ENCODE measurements around the gene CFDP1.

Gene CFDP1

DNA sequence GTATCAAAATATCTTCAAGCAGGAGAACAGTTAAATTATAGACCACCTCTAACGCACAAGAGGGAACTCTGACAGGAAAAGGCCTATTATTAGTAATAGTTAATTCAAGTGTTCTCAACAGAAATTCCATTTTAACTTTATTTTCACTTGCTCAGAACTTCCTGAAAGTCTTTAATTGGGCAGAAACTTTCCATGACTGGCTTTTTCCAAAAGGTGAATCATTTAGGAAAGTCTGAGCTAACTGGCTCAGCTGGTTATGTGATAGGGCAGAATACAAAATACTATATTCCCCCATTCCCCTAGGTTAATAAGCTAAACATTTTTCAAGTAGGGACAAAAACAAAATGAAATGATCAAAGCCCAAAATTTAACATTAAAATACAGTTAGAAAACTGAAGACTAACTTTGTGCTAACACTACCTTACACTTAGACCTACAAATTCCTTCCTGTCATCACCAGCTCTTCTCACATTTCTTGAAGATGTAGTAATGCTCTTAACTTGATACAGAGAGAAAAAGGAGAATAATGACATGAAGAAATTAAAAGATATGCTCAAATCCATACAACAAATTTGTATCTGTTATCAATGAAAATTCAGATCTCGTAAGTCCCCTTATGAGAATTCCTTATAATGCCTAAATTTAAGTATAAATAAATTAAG lies 31.0 kb downstream of the CFDP1 start:
- DNase-seq = no peak

DNA sequence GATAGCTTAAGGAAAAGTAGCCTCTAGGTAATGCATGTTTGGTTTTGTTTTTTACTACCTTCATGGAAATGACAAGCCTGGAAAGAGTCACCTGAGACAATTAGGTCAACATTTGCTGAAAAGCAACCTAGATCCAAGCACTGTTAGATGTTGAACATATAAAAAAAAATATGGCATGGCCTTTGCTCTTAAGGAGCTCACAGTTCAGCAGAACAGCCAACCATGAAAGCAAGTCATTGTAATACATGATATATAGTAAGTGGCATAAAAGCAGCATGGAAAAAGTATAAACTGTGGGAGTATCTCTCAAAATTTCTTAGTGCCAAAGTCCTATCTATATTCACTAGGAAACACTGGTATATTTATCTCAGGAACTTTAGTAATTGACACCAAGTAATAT lies 31.6 kb downstream of the CFDP1 start:
- no peak for DNase-seq

DNA sequence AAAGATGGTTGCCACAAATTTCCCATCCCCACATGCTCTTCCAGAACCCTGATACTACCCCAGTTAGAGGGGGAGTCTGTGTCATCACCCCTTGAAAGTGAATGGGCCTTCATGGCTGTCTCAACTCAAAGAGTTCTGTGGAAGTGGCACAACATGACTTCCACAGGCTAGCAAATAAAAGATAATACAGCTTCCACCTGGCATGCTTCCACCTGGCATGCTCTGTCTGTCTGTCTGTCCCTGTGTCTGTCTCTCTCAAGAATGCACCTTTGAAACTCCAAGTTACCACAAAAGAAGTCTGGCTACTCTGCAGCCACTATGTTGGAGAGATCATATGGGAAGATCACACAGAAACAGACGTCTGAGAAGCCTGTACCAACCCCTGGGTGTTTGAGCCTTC lies 35.0 kb downstream of the CFDP1 start:
- DNase-seq = no peak

DNA sequence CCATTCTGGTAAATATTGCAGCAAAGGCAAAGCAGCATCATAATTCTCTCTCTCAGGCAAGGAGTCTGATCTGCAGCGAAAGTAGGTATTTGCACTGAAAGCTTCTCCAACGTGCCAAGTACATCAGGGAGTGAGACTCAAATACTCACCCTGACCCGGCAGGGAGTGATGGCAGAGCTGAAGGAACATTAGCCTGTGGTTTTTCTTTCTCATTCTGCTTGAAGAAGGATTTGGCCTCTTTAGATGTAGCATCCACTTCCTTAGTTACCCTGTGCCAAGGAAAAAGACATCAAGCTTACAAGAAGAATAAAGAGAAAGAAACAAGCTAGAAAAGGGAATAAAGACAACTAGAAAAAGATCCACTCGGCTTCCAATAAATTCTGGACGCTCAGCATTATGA lies 38.4 kb downstream of the CFDP1 start:
- DNase-seq = no peak

DNA sequence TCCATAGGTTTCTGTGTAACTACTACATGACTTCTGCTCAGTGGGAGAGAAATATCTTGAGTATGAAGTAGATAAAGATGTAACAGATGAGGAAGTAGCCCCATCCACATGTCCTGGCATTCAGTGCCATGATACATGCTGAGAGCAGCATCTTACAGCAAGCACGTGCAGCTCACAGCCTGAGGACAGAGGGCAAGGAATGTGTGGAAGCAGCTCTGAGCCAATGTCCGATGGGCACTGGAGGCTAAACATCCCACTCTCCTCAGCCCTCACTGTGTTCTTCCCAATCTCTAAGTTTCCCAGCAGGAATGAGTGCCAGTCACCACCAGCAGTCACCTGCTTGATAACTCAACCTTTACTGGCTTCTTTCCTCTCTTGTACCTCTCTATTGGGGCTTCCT lies 40.4 kb downstream of the CFDP1 start:
- DNase-seq = no peak

DNA sequence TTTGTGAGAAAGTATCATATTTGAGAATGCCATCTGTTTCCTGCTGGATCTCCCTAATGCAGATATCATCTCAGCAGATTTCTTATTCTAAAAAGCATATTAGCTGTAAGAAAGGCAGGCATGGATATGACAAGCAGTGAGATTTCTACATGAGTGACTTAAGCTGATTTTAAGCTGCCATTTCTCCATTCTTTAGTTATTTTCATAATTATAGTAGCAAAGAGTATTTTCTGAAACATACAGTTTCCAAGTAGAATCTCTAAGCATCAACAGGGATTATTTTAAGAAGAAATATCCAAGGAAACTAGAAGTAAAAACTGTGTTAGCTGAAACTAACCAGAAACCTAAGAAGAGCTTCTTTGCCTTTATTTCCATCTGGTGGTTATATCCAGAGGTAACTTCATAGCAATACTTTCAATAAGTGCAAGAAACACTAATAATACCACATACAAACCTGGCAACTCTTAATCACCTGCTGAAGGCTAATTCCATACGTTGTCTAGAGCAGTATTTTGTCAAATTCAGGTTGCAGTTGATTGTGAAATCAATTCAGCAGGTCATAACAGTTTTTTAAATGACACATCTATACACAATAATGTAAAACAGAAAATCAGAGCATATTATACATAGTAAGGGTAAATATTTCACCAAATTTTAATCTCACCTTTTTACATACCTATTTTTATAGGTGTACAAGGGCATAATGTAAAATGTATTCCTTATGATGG lies 42.2 kb downstream of the CFDP1 start:
- DNase-seq = no peak

DNA sequence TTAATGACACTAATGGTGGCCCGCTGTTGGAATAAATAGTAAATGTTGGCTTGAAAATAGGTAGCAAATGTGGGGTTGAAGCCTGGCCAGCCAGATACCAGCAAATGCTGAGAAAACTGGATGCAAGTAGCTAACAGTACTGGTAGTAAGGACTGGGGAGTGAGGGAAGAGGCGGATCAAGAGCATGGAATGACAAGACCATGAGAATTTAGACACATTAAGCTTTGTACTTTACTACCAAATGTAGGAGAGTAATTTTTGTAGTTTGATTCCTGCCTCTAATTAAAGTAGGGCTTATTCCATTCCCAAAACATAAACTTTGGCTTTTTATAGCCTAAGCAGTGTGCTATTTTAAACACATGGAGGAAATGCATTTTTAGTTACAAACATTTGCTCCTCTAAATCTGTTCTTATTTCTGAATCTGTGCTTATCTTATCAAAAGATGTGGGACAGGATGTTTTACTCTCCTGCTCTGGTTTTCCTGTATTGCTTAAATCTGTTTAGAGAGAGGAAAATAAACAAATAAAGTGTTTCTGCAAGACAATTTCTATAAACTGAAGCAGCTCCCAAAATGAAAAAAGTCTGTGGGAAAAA lies 44.1 kb downstream of the CFDP1 start:
- DNase-seq = no peak

DNA sequence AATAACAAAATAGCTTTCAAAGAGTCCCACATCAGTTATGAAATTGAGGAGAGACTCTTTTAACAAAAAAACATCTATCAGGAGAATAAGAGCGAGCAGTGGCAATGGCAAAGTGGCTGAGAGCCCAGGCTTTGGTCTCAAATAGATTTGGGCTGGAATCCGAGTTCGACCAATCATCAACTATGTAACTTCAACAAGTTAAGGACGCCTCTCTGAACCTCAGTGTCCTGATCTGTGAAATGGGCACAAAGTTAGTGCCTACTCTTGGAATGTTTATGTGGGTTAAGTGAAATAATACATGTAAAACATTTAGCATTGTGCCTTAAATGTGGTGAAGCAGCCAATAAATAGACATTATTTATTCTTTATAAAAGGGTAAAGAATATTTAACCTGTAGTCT lies 45.4 kb downstream of the CFDP1 start:
- DNase-seq = no peak

DNA sequence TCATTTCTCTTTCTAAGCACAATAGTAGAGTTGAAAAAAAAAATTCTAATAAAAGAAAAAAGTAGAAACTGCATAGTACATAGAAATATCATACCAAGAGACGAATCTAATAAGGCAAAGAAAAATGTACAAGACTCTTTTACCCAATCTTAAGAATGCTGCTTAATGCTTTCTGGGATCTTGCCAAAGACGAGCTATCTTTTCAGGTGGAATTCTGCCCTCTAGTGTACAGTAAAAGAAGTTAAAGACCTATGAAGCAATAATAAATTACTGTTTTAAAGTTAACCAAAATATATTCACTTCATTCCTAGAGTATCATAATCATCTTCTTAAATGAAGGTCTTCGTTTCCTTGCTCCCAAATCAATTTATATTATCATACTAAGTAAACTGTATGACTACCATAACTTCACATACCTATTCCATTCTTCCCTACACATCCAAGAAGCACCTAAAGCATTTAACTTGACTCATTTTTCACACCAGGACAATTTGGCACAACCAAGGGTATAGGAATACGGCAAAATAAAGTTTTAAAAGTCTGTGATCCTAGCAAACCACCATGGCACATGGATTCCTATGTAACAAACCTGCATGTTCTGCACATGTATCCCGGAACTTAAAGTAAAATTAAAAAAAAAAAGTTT lies 47.7 kb downstream of the CFDP1 start:
- peak; percentile 70 for DNase-seq

DNA sequence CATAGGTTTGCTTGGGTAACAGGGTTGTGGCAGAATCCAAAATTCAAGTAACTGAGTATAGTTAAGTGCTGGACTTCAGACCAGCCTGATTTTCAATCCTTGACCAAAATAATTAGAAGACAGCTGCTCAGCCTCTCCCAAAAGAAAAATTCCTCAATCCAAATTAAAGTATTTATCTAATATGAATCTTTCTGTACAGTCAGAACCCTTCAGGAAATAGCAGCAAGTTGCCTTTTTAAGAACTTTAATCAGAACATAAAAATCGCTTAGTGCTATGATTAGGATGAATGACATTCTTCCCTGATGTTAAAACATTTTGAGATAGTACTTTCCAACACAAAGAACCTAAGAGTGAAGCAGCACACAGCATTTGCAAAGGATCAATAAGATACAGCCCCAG lies 50.2 kb downstream of the CFDP1 start:
- DNase-seq = no peak

DNA sequence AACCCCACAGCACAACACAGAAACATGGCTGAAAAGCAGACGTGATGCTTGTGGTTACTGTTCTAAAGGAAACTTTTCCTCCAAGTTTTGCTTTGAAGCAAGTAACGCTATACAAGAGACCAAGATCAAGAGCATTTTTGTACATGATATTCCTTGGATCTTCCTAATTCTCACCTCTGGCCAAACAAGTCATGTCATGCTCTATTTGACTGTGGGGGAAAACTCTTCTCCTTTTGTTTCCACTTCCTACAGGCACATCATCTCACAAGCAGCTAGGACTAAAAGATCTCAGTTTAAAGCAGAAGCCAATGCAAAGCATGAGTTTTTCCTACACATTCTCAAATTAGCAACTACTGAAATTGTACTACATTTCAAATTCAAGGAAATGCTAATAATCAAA lies 50.7 kb downstream of the CFDP1 start:
- DNase-seq = no peak

DNA sequence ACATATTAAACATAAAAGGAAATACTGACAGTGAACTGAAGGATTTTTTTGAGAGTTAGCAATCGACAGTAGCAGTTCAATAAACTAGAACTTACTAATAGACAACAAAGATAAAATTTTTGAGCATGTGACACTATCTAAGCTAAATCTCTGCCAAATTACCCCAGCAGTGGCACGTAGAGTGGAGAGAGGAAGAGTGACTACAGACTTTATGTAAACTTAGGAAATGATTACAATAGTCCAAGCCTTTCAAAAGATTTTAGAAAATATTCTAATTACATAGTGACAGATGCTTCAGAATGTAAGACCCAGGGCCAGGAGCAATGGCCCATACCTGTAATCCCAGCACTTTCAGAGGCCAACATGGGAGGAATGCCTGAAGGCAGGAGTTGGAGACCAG lies 52.4 kb downstream of the CFDP1 start:
- peak; percentile 28 for DNase-seq

DNA sequence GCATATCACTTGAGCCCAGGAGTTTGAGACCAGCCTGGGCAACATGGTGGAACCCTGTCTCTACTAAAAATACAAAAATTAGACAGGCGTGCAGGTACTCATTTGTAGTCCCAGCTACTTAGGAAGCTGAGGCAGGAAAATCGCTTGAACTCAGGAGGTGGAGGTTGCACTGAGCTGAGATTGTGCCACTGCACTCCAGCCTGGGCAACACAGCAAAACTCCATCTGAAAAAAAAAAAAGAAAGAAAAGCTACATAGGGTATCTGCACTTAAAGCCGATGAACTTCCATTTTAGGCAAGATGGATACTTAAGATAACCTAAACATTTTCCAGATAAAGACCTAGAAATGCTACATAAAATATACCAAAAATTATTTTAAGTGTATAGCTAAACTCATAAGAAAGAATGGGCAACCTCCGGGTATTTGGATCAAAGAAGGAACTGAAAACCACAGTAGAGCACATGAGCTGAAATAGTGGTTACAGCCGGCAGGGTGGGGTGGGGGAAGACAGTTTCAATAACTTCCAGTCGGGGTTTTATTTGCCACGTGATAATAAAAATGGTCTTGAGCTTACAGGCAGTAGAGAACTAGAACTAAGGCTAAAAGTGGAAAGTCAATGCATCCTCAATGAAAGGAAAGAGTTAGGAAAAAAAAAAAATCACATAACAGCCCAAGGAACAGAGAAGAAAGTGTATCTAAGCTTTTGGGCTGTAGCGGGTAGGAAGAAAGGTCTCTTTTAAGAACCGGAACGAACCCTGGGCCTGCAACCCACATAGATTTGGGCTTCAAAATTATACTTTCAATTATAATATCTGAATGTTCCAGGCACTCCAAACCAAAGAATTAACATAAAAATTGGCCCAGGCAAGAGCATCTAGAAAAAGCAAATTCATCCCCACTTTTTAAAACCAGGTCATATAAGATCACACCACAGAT lies 53.1 kb downstream of the CFDP1 start:
- DNase-seq = peak; percentile 59

DNA sequence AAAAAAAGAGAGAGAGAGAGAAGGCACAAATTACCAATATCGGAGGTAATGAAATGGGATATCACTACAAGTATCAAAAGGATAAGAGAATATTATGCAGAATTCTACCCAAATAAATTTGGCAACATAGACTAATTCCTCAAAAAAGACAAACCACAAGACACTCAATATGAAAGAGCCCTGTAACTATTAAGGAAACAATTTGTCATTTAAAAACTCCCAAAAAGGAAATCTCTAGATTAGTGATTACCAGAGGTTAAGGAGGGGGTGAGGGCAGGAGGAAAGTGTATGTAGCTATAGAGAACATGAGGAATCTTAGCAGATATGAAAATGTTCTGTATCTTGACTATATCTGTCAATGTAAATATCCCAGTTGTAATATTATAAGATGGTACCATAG lies 54.0 kb downstream of the CFDP1 start:
- no peak for DNase-seq

DNA sequence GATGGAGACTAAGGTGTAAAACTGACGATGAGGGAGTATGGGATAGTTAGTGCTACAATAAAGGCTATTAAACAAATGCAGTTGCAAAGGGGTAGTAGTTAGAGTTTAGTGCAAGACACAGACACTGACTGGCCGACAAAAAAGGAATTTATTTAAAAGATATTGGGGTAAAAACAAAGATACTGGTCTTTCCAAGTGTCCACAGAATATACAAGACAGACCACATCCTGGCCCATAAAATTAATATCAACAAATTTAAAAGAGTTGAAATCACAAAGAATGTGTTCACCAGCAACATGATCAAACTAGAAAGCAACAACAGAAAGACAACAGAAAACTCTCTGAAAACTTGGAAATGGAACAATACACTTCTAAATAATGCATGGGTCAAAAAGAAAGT lies 54.7 kb downstream of the CFDP1 start:
- no peak for DNase-seq

DNA sequence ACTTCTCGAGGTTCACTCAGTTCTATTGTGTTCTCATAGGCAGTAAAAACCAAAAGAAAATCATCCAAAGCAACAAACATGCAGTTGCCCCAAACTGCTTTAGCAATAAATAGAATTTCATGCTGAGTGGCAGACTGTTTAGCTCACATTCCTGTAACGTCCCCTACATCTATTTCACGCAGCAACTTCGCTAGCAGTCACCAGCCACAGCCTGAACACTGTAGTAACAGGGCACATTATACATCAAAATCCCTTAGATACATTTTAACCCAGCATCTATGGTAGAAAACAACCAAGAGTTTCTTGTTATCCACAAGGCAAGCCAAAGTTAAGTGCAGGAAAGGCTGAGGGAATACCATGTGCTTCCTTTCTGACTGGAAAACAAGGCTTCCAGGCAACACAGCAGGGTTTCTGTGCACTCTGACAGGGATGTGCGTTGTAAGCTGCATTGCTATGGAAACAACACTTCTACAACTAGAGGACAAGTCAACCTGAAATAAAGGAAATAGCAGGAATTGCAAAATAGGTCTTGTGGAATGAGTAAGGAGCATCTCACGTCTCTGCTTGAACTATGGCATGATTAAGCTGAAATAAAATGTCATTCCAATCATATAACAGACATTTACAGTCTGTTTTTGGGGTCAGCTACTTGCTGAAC lies 55.4 kb downstream of the CFDP1 start:
- no peak for DNase-seq

DNA sequence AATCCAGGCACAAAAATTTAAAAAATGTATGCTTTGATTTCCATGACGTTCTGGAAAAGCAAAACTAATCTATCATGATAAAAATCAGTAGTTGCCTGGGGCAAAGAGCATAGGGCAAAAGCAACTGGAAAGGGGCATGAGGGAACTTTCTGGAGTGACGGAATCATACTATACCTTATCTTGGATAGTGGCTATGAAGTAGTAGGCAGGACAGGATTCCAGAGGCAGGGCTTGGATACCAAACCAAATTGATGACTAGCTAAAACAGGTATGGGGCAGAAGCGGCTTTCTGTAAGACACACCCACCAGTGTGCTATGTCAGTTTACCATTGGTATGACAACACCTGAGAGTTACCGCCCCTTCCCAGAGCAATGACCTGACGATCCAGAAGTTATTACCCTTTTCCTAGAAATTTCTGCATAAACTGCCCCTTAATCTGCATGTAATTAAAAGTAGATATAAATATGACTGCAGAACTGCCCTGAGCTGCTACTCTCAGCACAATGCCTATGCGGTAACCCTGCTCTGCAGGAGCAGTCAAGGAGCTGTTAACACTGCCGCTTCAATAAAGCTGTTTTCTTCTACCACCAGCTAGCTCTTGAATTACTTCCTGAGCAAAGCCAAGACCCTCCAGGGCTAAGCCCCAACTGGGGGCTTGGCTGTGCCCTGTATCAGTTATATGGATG lies 56.7 kb downstream of the CFDP1 start:
- DNase-seq = no peak

DNA sequence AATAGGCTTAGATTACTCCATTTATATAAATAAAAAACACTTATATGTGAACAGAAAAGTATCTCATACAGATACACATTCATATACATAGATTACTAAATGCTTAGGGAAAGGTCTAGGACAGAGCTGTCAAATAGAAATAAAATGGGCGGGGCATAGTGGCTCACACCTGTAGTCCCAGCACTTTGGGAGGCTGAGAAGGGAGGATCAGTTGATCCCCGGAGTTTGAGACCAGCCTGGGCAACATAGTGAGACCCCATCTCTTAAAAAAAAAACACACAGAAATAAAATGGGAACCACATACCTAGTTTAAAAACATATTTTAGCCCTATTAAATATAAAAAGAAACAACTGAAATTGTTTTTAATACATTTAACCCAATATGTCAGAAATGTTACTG lies 58.9 kb downstream of the CFDP1 start:
- DNase-seq = no peak

DNA sequence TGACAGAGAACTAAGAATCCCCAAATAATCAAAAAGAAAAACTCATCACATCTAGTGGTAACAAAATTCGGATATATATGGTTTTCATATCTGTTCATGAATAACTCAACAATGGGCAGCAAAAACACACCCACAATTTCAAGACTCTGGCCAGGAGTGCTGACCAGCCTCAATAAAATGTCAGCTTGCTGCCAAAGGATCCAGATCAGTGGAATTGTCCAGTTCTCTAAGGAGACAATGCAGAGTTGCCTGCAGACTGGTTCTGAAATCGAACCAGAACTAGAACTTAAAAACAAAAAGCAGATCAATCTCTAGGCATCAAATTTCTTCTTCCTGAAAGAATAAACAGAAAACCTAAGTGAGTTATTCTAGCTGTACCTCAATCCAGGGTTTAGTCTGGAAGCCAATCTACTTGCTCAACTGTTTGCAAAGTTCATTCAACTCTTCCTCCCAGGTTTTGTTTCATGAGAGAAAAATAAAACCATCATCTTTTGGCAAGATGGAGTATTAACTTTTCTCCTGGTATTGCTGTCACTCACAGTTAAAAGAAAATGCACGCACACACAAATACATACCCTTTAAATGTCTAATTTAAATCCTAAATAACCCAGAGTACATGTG lies 61.0 kb downstream of the CFDP1 start:
- no peak for DNase-seq

DNA sequence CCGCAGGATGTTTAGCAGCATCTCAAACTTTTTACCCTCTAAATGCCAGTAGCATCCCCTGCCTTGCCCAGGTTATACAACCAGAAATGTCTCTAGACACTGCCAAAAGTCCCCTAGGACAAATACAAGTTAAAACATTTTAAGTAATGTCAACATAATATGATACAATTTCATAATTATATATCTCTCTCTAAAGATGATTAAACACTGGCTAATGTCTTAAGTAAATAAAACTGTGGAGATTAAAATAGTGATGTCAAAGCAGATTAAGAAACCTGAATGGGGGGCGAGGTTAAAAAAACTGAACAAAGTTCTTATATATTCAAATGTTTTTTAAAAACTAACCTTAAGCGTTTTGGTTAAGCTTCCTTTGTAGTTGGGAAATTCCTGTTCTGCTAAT lies 62.1 kb downstream of the CFDP1 start:
- no peak for DNase-seq

DNA sequence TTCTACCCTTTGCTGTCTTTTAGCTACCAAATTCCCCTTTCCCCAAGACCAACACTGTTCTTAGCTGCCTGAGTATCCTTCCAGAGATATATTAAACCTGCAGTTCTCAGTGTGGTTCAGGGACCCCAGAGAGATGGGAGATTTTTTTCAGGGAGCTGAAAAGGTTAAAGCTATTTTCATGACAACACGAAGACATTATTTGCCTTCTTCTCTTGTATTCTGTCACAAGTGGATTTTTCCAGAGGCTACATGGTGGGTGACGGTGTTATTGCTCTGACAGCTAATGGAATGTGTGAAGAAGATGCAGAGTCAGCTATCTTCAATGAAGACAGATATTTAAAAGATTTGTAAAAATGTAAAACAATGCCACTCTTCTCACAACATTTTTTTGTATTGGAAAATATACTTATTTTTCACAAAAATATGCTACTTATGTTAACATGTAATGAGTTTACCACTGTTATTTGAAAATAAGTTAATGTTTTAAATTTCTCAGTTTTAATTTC lies 69.0 kb downstream of the CFDP1 start:
- no peak for DNase-seq

All from CD4-positive, alpha-beta T cell treated with Interleukin-17A for 1 hour (primary cell).